Neural cell (in vitro differentiated cells): Measurements from ENCODE around the gene UTP18. TPM values are rescaled to one million over a fixed set of nuclear protein-coding genes. Genes with fewer than 3 reads are reported as not detected.

ENCODE experiments used
- H2AFZ ChIP-seq: fragments of 200-600, 300-800 bp; sonication (generic), shearing (Covaris generic); 2 replicates; pipeline ENCODE4 v1.6.0; 2014; ENCODE audit warnings: low read depth, mild to moderate bottlenecking, antibody characterized with exemption, low read length, moderate library complexity
- H3F3A ChIP-seq: fragments of 200-600 bp; shearing (Covaris generic); 2 replicates; pipeline ENCODE4 v1.6.1; 2016; ENCODE audit warnings: mild to moderate bottlenecking, moderate library complexity, mixed read lengths, antibody characterized with exemption, low read length; ENCODE audit not compliant: insufficient read depth, poor library complexity, severe bottlenecking
- H3K27ac ChIP-seq: fragments of 200-600, 300-800 bp; sonication (generic), shearing (Covaris generic); 2 replicates; pipeline ENCODE4 v1.5.1; 2014; ENCODE audit warnings: mild to moderate bottlenecking, low read length, moderate library complexity
- H3K27me3 ChIP-seq: fragments of 300-800, 200-600 bp; sonication (generic), shearing (Covaris generic); 2 replicates; pipeline ENCODE4 v1.6.0; 2014; ENCODE audit warnings: mild to moderate bottlenecking, low read depth, low read length, moderate library complexity; ENCODE audit not compliant: insufficient read depth
- H3K36me3 ChIP-seq: fragments of 300-800, 200-600 bp; sonication (generic), shearing (Covaris generic); 2 replicates; pipeline ENCODE4 v1.5.1; 2014; ENCODE audit warnings: mild to moderate bottlenecking, antibody characterized with exemption, low read length, moderate library complexity; ENCODE audit not compliant: insufficient read depth
- H3K4me2 ChIP-seq: fragments of 300-800, 200-600 bp; sonication (generic), shearing (Covaris generic); 2 replicates; pipeline ENCODE4 v1.6.0; 2014; ENCODE audit warnings: mild to moderate bottlenecking, low read length
- H3K4me3 ChIP-seq: fragments of 300-800, 200-600 bp; sonication (generic), shearing (Covaris generic); 2 replicates; pipeline ENCODE4 v1.5.1; 2014; ENCODE audit warnings: mild to moderate bottlenecking, low read length, moderate library complexity
- H3K79me2 ChIP-seq: fragments of 200-600 bp; shearing (Covaris generic); replicated peaks from 2 replicates; pipeline ENCODE4 v1.6.0; 2014; ENCODE audit warnings: mild to moderate bottlenecking, low read length, moderate library complexity; ENCODE audit not compliant: insufficient read depth
- H3K9ac ChIP-seq: fragments of 300-800, 200-600 bp; sonication (generic), shearing (Covaris generic); 2 replicates; pipeline ENCODE4 v1.6.1; 2016; ENCODE audit warnings: mild to moderate bottlenecking, low read length, mixed read lengths
- H3K9me2 ChIP-seq: fragments of 200-600 bp; shearing (Covaris generic); 2 replicates; pipeline ENCODE4 v1.6.1; 2016; ENCODE audit warnings: mild to moderate bottlenecking, low read length, mixed read lengths; ENCODE audit not compliant: insufficient read depth
- H3K9me3 ChIP-seq: fragments of 200-600, 300-800 bp; sonication (generic), shearing (Covaris generic); 2 replicates; pipeline ENCODE4 v1.6.1; 2016; ENCODE audit warnings: mild to moderate bottlenecking, mixed run types, low read length, moderate library complexity, mixed read lengths
- H4K20me1 ChIP-seq: fragments of 200-600 bp; shearing (Covaris generic); 2 replicates; pipeline ENCODE4 v1.6.1; 2016; ENCODE audit warnings: mild to moderate bottlenecking, mixed run types; ENCODE audit not compliant: insufficient read depth
- CTCF ChIP-seq: fragments of 450-650 bp; IDR thresholded peaks from 2 replicates; pipeline ENCODE4 v1.5.1; 2014; ENCODE audit warnings: antibody characterized with exemption, mild to moderate bottlenecking, moderate library complexity; ENCODE audit not compliant: poor library complexity, severe bottlenecking
- EP300 ChIP-seq: fragments of 450-650 bp; conservative IDR thresholded peaks from 2 replicates; pipeline ENCODE4 v1.6.1; 2014; ENCODE audit warnings: antibody characterized with exemption, mild to moderate bottlenecking, moderate library complexity; ENCODE audit not compliant: poor library complexity, severe bottlenecking
- EZH2 ChIP-seq: fragments of 200-600, 300-800 bp; shearing (Covaris generic), sonication (generic); IDR thresholded peaks from 2 replicates; pipeline ENCODE4 v1.6.1; 2014; ENCODE audit warnings: antibody characterized with exemption, low read length, borderline replicate concordance, mild to moderate bottlenecking; ENCODE audit not compliant: insufficient read depth, poor library complexity, severe bottlenecking
- MXI1 ChIP-seq: fragments of 450-650 bp; conservative IDR thresholded peaks from 2 replicates; pipeline ENCODE4 v1.6.1; 2014; ENCODE audit warnings: antibody characterized with exemption, mild to moderate bottlenecking; ENCODE audit not compliant: poor library complexity, severe bottlenecking
- POLR2AphosphoS5 ChIP-seq: IDR thresholded peaks from 2 replicates; pipeline ENCODE4 v1.6.1; 2012
- RAD21 ChIP-seq: fragments of 450-650 bp; conservative IDR thresholded peaks from 2 replicates; pipeline ENCODE4 v1.6.1; 2014; ENCODE audit warnings: antibody characterized with exemption, mild to moderate bottlenecking, moderate library complexity
- SMC3 ChIP-seq: fragments of 450-650 bp; conservative IDR thresholded peaks from 2 replicates; pipeline ENCODE4 v1.6.1; 2014; ENCODE audit warnings: antibody characterized with exemption, mild to moderate bottlenecking, moderate library complexity; ENCODE audit not compliant: poor library complexity
- TAF1 ChIP-seq: IDR thresholded peaks from 2 replicates; pipeline ENCODE4 v1.6.1; 2012; ENCODE audit warnings: low read depth
- polyA plus RNA-seq: library from polyadenylated mRNA; depleted of rRNA; stranded (reverse); fragments of >200 nt; gene quantifications from 2 replicates; pipeline ENCODE4 v1.2.3, GENCODE V29; 2014
- TF ChIP-seq, protein P1 (sequence below): IDR thresholded peaks from 2 replicates; pipeline ENCODE4 v1.6.1; 2012; ENCODE audit warnings: borderline replicate concordance

The UTP18 gene
- polyA plus RNA-seq, 1 donor from 2014 or later = 52.1 TPM

DNA sequence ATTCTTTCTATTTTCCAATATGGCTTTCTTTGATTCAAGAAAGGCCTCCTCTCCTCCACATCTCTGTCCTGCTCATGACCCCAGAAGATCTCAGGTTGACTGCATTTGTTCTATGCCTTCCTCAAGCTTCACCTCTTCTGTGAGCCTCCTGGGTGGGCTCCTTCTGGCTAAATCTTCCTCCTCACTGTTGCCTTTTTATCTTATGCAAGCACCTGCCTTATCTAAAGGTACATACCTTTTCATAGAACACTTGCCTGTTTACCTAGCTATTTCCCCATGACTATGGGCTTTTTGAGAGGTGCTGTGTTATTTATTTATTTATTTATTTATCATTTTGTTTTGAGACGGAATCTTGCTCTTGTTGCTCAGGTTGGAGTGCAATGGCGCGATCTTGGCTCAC lies 81.1 kb downstream of the UTP18 start:
- TF ChIP-seq CTCF = no peak
- no peak for TF ChIP-seq TAF1
- no peak for TF ChIP-seq EZH2
- no peak for TF ChIP-seq SMC3
- TF ChIP-seq RAD21 = no peak
- no peak for TF ChIP-seq MXI1
- no peak for TF ChIP-seq EP300
- TF ChIP-seq, protein P1, sequence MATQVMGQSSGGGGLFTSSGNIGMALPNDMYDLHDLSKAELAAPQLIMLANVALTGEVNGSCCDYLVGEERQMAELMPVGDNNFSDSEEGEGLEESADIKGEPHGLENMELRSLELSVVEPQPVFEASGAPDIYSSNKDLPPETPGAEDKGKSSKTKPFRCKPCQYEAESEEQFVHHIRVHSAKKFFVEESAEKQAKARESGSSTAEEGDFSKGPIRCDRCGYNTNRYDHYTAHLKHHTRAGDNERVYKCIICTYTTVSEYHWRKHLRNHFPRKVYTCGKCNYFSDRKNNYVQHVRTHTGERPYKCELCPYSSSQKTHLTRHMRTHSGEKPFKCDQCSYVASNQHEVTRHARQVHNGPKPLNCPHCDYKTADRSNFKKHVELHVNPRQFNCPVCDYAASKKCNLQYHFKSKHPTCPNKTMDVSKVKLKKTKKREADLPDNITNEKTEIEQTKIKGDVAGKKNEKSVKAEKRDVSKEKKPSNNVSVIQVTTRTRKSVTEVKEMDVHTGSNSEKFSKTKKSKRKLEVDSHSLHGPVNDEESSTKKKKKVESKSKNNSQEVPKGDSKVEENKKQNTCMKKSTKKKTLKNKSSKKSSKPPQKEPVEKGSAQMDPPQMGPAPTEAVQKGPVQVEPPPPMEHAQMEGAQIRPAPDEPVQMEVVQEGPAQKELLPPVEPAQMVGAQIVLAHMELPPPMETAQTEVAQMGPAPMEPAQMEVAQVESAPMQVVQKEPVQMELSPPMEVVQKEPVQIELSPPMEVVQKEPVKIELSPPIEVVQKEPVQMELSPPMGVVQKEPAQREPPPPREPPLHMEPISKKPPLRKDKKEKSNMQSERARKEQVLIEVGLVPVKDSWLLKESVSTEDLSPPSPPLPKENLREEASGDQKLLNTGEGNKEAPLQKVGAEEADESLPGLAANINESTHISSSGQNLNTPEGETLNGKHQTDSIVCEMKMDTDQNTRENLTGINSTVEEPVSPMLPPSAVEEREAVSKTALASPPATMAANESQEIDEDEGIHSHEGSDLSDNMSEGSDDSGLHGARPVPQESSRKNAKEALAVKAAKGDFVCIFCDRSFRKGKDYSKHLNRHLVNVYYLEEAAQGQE = no peak
- no peak for TF ChIP-seq POLR2AphosphoS5
- Histone ChIP-seq H3K27me3 (no peaks in the 10 kb centered on the region), H2AFZ (no peak overlapping the region), H3F3A (no peaks in the 10 kb centered on the region), H3K9me3 (no peaks in the 10 kb centered on the region), H3K9ac (no peak overlapping the region), H3K27ac (no peak overlapping the region), H4K20me1 (no peaks in the 10 kb centered on the region), H3K4me2 (no peak overlapping the region), H3K79me2 (no peaks in the 10 kb centered on the region), H3K9me2 (no peaks in the 10 kb centered on the region), H3K36me3 (no peaks in the 10 kb centered on the region), H3K4me3 (no peak overlapping the region)

DNA sequence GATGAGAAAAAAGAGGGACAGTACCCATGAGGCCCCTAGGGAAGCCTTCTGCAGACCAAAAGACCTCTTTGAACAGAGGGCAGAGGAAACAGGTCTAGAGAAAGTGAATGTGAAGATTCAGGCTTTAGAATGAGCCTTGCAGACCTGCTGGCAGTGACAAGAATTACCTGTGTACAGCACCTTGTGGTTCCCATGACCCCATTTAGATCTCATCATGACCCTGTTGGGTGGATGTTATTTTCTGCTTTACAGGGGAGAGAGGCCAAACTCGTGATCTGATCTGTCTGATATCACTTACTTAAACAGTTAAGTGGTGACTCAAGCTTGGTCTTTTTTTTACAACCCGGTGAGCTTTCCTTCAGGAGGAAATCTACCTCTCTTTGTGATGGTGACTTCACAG lies 81.9 kb downstream of the UTP18 start:
- no peaks in the 10 kb centered on the region for H3K36me3 ChIP-seq
- H2AFZ ChIP-seq = no peak overlapping the region
- H3K4me3 ChIP-seq = no peak overlapping the region
- H3K27ac ChIP-seq = no peak overlapping the region
- no peak overlapping the region for H3K9ac ChIP-seq
- no peaks in the 10 kb centered on the region for H3K9me2 ChIP-seq
- no peaks in the 10 kb centered on the region for H3K27me3 ChIP-seq
- no peaks in the 10 kb centered on the region for H4K20me1 ChIP-seq
- no peaks in the 10 kb centered on the region for H3F3A ChIP-seq
- H3K9me3 ChIP-seq = no peaks in the 10 kb centered on the region
- H3K4me2 ChIP-seq = no peak overlapping the region
- no peaks in the 10 kb centered on the region for H3K79me2 ChIP-seq
- TF ChIP-seq TAF1 (no peak), RAD21 (no peak), EP300 (no peak), SMC3 (no peak), EZH2 (no peak), POLR2AphosphoS5 (no peak), CTCF (no peak), MXI1 (no peak)
- TF ChIP-seq, protein P1 = no peak
